ENCODE results near the gene NBEA.

The NBEA gene

GRCh38 chr13:35518337-35518946 lies 576.4 kb downstream of the NBEA start:
- DNase-seq, result no peak

GRCh38 chr13:35524171-35524570 lies 582.1 kb downstream of the NBEA start:
- no peak for DNase-seq

- no peak for DNase-seq
Observed at GRCh38 chr13:35526577-35526976, 584.5 kb downstream of the NBEA start.

- DNase-seq, result no peak
Observed at GRCh38 chr13:35527451-35527850, 585.4 kb downstream of the NBEA start.

GRCh38 chr13:35530147-35530546 lies 588.1 kb downstream of the NBEA start:
- DNase-seq, result no peak

GRCh38 chr13:35530581-35530980 lies 588.5 kb downstream of the NBEA start:
- no peak for DNase-seq

GRCh38 chr13:35531526-35531925 lies 589.5 kb downstream of the NBEA start:
- DNase-seq, result no peak

GRCh38 chr13:35534343-35534742 lies 592.3 kb downstream of the NBEA start:
- DNase-seq, result no peak

- no peak for DNase-seq
Observed at GRCh38 chr13:35548790-35549189, 606.7 kb downstream of the NBEA start.

GRCh38 chr13:35549481-35549880 lies 607.4 kb downstream of the NBEA start:
- DNase-seq, result peak; percentile 18

- DNase-seq, result no peak
Observed at GRCh38 chr13:35552172-35552844, 610.2 kb downstream of the NBEA start.

- DNase-seq, result no peak
Observed at GRCh38 chr13:35554972-35555623, 613.0 kb downstream of the NBEA start.

GRCh38 chr13:35557475-35557874 lies 615.4 kb downstream of the NBEA start:
- DNase-seq, result no peak

- no peak for DNase-seq
Observed at GRCh38 chr13:35561540-35561939, 619.5 kb downstream of the NBEA start.

- DNase-seq, result no peak
Observed at GRCh38 chr13:35565273-35565672, 623.2 kb downstream of the NBEA start.

- no peak for DNase-seq
Observed at GRCh38 chr13:35566340-35566739, 624.3 kb downstream of the NBEA start.

GRCh38 chr13:35567406-35567980 lies 625.4 kb downstream of the NBEA start:
- no peak for DNase-seq

GRCh38 chr13:35573639-35574038 lies 631.6 kb downstream of the NBEA start:
- no peak for DNase-seq

GRCh38 chr13:35592457-35592856 lies 650.4 kb downstream of the NBEA start:
- DNase-seq, result no peak

GRCh38 chr13:35593651-35594050 lies 651.6 kb downstream of the NBEA start:
- DNase-seq, result no peak

GRCh38 chr13:35594096-35594495 lies 652.0 kb downstream of the NBEA start:
- no peak for DNase-seq

GRCh38 chr13:35595181-35595580 lies 653.1 kb downstream of the NBEA start:
- DNase-seq, result no peak

- DNase-seq, result no peak
Observed at GRCh38 chr13:35596321-35597030, 654.4 kb downstream of the NBEA start.

All from amniotic stem cell (primary cell).